Stimulated activated CD4-positive, alpha-beta T cell treated with anti-CD3 and anti-CD28 coated beads, Interleukin-12 subunit alpha, Interleukin-12 subunit beta, amount 100 ng/mL, for 24 hours (primary cell): ENCODE measurements around the gene SLC14A1.

Experiments
- DNase-seq, 2 experiments: peaks; one replicate each; pipeline ENCODE4 v3.0.0-alpha.2; 2020; ENCODE audit warnings: low read depth in 2 of 2

Gene SLC14A1

DNA sequence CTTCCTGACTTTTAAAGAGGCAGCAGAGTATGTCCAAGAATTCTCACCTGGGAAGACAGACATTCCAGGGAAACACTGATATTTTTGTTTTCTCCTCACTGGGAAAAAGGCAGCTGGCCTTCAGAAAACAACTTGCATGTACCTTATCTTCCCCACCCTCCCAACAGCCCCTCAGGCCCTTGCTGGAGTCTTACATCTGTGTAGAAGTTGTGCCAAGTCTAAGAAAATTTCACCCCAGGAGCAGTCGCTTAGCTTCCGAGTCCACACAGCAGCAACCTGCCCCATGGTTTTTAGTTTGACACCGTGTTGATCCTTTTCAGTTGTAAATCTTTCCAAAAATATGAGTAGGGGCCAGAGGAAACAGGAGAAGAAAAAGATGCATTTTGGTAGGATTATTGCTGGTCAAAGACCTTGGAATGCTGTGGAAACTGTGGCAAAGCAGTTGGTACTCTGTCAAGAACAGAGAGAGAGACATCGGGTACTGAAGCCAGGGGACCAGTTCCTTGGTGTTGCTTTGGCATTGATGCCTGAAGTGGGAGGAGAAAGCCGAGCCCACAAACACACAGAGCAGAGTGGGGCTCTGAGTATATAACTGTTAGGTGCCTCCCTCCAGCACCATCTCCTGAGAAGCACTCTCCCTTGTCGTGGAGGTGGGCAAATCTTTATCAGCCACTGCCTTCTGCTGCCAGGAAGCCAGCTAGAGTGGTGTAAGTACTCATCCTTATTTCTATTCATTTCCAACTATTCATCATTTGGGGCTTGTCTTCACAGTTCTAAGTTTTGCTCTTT, at the start of gene SLC14A1:
SLC14A1 (plus strand) TSS at position 615 of the 789 bp plus-strand sequence. CDS start 6,140 bp downstream, outside the sequence.
- DNase-seq = no peak

DNA sequence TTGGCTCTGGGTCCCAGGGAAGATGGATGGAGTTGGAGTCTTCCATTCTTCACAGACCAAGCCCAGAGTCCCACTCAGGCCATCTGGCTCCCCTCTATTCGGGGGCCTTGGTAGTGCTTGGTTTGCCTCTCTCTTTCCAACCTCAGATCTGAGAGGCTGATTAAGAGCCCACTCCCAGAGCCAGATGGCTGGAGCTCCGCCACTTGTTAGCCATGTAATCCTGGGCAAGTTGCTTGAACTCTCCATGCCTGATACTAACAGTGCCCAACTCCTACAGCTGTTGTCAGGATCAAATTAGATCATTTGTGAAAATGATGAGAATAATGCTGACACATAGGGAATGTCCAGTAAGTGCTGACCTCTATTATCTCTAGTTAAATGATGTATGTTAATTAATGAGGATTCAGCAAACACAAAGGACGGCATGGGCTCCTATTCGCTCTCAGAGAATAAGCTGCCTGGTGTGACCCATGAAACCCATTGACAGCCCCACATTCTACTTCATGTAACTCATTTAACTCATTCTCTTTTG, 46.6 kb upstream of the SLC14A1 start:
- DNase-seq = no peak

DNA sequence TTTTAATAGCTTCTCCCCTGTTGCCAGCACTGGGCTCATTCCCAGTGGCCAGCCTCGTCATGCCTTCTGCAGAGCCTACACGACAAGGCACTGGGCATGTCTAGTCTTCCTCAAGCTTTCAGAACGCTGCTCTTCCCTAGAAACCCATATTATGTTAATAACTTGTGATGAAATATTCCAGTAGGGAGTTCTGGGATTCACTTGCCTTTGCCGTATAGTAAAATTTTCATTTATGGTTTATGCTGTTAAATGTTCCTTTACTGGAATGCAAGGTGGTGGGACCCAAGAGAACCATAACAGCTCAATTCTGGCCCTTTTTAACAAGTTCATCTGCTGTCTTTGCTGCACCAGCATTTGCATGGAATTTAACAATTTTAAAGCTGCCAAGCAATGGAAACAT, 45.5 kb upstream of the SLC14A1 start:
- no peak for DNase-seq

DNA sequence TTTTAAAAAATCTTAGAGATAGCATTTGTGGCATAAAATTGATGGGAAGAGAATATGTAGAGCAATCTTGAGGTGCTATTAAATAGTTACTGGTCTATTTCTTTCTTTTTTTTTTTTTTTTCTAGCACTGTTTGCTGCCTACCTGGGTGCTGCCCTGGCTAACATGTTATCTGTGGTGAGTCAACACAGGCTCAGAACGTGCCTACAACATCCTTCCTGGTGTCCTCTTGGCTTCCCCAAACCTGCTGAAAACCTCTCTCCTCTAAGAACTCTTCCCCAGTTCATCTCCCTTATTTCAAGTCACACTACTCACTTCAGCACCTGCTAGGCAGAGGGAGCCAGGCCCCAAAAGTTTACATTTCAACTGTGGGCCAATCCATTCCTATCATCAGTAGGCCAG, 45.1 kb upstream of the SLC14A1 start:
- no peak for DNase-seq

DNA sequence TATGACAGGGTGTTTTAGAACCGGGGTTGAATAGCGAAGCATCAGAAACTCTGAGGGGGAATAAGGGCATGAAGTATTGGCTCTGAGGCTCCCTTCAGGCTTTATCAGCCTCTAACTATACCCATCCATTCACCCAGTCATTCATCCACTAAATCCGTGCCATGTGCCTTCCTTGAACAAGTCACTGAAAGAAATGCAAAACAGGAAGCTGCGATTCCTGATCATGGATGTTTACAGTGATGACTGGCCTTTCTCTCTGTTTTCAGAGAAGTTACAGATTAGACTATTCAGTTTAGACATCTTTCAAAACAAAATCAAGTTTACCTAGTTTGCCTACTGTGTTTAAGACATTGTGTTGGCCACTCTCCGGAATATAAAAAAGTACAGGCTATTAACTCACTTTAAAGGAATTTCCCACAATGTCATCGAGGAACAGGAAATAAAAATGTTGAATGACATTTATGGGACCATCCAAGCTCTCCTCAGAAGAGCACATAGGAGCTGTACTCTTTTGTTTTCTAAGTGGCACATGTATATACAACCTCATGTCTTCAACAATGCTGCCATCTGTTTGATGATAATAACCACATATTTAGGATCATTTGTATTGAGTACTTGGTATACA, 43.8 kb upstream of the SLC14A1 start:
- DNase-seq = no peak

DNA sequence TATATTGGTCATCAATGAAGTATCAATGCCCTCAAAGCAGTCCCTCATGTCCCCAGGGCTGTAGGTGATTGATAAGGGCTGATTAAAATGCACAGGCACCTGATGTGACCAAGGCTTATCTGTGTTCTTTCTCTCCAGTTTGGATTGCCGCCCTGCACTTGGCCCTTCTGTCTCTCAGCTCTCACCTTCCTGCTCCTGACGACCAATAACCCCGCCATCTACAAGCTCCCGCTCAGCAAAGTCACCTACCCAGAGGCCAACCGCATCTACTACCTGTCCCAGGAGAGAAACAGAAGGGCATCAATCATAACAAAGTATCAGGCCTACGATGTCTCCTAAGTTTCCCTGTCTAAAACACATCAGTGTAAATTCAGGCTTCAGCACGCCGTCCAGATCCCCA, 41.8 kb upstream of the SLC14A1 start:
- DNase-seq = no peak

DNA sequence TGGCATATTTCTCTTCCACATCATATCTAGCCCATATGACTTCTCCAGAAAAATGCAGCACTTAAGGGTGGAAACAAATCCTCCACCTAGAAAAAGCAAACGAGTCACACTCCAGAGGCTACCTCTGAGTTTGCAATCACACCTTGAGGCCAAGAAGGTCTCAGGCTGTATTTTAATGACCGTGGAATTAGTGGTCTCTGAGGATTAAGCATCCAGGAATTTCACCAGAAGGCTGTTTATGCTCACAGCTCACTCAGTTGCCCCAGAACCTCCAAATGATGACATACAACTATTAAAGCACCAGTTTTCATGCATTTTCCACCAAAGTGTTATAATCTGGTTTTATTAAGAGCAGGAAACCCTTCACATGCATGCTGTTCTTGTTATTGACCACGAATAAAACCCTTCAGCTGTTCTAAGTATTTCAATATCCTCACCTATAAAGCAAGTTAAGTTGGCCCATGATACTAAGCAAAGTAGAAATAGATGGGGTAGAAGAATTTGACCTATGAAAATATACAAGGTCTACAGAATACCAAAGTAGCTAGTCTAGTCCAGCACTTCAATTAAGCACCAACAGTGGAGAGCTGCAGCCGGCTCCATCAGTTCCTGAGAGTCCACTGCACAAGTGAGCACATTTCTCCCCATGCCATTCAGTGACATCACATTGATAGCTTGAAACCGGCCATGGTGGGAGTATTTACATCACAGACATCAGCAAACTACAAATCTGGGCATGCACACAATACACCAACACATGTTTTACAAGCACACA, 39.5 kb upstream of the SLC14A1 start:
- no peak for DNase-seq

DNA sequence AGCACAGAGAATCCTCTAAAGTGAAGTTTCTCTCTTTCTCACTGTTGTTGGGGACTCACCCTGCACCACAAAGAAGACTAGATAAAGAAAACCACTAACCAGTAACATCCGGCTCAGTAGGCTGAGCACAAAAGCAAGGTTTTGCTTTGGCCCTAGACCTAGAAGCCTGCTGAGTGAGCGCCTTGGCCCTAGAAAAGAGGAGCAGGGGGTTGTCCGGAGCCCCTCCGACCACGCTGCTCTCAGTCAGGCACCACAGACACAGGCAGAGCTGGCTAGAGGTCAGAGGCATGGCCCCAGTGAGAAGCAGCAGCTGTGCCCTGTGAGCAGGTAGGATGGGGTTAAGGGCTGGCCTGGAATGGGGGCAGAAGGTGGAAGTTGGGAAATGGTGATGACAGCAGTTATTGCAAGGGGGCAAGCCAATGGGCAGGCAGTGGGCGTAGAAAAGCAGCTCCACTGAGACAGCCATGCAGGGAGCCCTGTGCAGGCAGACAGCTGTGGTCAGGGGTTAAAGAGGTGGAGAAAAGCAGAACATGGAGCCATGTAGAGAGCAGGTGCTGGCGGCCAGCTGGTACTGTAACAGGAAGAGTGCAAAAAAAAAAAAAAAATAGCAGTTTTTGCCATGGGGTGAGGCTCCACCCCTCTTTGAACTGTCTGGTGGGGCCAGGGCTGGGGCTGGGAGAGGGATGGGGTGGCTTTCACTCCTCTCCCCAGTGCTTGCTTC, 36.9 kb upstream of the SLC14A1 start:
- no peak for DNase-seq

DNA sequence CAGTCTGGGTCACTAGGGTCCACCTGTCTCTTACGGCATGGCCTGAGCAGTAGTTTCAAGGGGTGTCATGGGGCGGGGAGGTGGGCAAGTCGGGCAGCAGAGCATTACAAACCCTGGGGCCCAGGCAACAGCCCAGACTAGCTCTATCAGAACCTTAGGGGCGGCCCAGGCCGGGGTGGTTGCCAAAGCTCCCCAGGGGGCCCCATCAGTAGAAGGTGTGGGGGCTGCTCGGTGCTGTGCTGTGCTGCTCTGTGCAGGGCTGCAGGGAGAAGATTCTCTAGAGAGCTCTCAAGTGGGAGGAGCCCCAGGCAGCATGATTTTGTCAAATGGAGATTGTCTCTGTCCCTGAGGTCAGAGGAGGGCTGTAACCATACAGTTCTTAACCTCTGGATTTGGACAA, 36.4 kb upstream of the SLC14A1 start:
- DNase-seq = no peak

DNA sequence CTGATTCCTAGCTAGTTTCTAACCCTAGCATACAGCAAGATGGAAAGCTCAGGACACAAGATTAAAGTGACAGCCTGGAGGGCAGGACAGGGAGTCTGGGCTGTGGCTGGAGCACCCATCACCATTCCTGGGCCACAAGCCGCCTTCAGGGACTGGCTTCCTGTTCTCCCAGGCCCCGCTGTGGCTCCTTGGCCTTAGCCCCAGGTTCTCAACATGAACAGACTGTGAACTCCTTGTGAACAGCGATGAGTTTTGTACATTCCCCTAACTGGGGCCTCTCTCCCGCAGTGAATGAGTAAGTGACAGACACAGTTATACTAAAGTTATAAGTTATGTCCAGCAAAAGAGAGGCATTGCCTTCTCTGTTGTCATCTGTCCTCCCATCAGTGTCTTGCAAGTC, 35.9 kb upstream of the SLC14A1 start:
- DNase-seq = no peak

DNA sequence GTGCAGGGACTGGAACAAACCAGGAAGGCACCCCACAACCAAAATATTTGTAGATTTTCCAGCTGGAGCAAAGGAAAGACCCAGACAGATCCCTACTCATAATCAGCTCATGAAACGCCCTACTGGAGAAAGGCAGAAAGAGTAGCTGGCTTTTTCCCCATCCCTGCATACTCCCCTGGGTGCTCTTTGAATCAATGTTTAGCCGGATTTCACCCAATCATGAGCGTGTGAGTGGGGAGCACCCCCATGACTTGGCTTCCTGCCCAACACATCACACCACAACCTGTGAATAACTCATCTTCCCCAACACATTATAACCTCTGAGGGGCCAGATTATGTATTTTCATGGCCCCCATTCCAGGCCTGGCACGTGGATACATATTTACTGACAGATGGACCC, 35.1 kb upstream of the SLC14A1 start:
- DNase-seq = peak in 1 of 2 experiments; percentile 55

DNA sequence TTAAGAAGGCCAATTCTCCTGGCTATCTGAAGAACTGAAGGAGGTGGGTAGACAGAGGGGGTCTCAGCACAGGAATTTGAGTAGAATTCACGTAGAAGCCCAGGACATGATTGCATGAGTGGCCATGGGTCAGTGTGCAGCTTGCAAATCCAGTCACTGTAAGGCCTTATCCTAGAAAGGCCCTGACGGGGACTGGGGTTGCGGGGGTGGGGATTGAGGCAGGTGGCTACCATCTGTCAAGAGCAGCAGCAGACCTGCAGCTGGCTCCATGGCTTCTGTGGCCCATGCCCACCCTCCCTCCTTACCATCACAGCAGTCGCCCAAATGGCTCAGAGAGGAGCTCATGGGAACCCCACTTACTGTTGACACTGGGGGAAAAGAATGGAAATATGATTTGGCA, 34.6 kb upstream of the SLC14A1 start:
- DNase-seq = no peak

DNA sequence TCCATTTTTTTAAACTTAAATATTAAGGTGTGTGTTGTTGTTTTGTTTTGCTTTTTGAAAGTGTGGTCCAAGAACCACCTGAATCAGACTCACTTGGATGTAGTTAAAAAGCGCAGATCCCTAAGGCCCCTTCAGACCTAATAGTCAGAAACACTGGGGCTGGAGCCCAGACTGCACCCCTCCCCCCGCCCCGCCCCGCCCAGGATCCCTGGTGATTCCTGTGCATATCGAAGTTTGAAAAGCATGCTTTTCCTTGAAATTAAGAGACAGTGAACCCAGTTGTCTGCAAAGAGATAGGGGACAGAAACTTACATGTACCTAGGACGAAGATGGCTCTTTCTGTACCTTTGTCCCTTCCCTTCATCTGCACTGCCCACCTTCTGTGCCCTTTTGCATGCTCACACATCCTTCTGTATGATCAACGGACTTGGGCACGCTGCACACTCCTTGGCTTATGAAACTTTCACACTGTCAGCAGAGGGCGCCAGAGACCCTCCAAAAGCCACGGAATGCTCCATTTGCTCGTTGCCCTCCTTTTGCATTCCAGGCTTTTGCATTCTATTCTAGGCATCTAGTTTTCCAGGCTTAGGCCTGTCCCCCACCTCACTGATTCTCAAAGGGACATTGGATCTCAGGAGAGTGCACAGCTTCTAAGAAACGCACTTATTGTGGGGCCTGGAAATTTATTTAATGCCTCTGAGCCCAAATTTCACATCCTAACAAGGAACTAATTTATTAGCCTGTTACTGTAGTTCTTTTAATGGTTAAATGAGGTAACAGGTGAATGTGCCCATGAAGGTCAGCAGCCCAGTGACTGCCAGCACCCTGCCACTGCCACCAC, 32.8 kb upstream of the SLC14A1 start:
- DNase-seq = peak; percentile 56 to 77

DNA sequence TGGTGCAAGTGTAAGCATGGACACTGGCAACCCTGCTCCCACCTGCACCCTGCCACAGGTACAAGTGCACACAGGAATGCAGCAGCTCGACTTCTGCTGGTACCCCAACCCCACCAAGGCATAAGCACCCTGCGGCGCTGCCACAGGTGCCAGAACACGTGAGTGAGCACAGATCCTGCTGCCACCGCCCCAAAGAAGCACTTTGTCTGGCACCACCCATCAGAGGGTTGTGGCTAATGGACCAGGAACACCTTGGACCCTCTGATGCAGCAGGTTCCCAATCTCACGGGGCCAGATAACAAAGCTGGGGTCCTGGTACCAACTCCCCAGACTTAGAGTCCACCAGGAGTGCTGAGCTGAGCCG, 32.2 kb upstream of the SLC14A1 start:
- DNase-seq = no peak

DNA sequence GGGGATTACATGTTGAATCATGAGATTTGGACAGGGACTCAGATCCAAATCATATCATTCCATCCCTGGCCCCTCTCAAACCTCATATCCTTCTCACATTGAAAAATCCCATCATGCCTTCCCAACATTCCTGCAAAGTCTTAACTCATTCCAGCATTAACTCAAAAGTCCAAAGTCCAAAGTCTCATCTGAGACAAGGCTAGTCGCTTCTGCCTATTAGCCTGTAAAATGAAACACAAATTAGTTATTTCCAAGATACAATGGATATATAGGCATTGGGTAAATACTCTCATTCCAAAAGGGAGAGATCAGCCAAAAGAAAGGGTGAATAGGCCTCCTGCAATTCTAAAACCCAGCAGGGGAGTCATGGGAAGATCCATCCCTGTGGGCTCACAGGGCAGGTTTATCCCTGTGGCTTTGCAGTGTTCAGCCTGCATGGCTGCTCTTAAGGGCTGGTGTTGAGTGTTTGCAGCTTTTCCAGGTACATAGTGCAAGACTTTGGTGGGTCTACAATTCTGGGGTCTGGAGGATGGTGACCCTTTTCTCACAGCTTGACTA, 21.2 kb upstream of the SLC14A1 start:
- DNase-seq = no peak

DNA sequence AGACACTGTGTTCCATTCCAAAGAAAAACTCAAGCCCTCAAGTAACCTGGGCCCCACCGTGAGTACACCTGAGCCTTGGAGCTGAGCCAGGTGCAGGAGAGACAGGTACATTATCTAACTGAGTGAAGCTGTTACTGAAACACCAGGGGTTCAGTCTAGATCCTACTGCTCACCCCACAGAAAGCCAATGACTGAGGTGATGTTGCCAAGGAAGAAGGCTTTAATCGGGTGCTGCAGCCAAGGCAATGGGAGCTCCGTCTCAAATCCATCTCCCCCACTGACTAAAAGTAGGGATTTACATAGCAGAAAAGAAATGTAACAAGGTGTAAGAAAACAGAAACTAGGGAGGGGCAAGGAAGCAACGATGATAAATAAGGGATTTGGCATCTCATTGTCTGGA, 15.2 kb upstream of the SLC14A1 start:
- DNase-seq = no peak

DNA sequence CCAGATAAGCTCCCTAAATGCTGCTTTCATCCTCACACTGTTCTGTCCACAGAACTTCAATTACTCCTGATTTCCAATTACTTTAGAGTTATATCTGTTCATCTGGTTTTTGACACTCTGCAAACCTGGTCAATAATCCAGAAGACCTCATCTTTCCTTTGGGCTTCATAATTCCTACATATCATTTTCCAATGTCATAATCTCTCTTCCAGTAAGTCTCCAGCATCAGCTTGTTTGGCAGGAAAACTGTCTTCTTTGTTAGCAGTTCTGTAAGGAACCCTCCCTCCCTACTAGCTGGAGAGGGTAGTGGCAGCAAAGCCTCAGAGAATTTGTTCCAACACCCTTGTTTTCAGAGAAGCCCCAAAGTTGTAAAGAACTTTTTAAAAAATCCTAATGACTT, 11.9 kb upstream of the SLC14A1 start:
- no peak for DNase-seq

DNA sequence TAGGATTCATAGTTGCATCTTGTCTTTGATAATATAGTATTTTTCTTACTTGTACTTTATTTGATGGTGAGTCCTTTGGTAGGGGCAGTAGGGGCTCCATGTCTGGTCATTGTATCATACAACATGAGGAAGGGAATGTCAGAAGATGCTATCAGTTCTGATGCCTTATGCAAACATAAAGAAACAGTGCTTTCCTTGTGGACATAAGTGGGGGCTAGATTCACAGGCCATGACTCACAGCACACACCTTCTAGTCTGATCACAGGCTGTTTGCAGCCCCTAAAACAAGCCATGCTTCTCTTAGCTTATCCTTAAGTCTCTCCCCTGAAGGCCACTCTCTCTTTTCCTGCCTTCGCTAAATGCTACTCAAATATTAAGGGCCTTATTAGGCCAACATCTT, 10.7 kb upstream of the SLC14A1 start:
- no peak for DNase-seq

DNA sequence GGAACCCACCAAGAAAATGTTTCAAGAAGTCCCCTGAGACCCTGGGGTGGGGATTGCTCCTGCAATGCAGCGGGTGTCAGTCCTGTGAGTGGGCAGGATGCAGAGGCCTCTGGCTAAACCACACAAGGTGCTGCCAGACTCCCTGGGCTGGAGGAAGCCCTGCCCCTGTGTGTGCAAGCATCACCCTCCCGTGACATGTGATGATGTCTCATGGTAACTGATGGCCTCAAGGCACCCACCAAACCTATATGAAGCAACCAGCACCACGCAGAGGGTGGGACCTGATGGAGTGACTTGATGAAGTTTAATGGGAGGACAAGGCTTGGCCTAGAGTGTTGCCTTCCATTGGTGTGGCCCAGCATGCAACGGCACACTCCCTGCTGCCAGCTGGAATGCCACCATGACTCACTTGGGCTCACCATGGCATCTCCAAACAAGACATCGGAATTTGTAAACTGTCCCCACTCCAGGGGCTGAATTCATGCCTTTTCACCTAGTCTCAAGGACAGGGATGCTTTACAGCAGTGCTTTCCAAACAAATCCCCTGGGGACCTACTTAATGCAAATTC, 8.7 kb upstream of the SLC14A1 start:
- no peak for DNase-seq

DNA sequence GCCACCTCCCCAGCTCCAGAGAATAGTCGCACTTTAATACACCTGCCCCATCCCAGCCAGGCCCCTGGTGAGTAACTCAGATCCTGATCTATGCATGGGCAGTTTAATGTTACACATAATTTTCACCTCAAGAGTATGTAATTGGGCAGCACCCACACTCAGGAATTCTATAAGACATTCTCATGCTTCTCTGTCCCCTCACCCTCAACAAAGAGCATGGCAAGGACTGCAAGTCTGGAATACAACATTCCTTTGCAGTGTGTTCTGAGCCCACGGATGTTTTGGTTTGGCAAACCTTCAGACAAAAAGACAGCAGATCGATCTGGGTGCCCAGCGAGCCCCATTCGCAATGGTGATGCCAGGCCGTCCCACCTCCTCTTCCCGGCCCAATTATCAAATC, 4.9 kb upstream of the SLC14A1 start:
- DNase-seq = no peak
